BJ (cell line): ENCODE measurements around the gene LAPTM5. TPM values are rescaled to one million over a fixed set of nuclear protein-coding genes. Genes with fewer than 3 reads are reported as not detected.

Experiments
- CTCF ChIA-PET: fragments of 350-600 bp; formaldehyde crosslinking; extraction: SDS; loops from one replicate; lab custom pipeline; 2021; ENCODE audit warnings: antibody characterized with exemption, inconsistent platforms; lab: Yijun Ruan, JAX
- POLR2A ChIA-PET: fragments of 300-600 bp; sonication (Branson Sonifier 250); formaldehyde crosslinking; extraction: SDS; loops from one replicate; lab custom pipeline; 2021; ENCODE audit warnings: antibody characterized with exemption; lab: Charles Lee
- DNase-seq: peaks from one replicate; pipeline ENCODE4 v3.0.0-alpha.2; 2011; ENCODE audit warnings: low read depth
- H3K27me3 ChIP-seq: 2 replicates; pipeline ENCODE4 v1.6.0; 2011; ENCODE audit warnings: low read length; ENCODE audit not compliant: control insufficient read depth, insufficient read depth
- H3K36me3 ChIP-seq: 2 replicates; pipeline ENCODE4 v1.5.1; 2011; ENCODE audit warnings: low read length; ENCODE audit not compliant: control insufficient read depth, insufficient read depth
- H3K4me3 ChIP-seq: 2 replicates; pipeline ENCODE4 v1.5.1; 2011; ENCODE audit warnings: low read depth, mild to moderate bottlenecking, control low read depth, low read length
- CTCF ChIP-seq: IDR thresholded peaks from 2 replicates; pipeline ENCODE4 v1.5.1; 2011; ENCODE audit warnings: low read depth, mild to moderate bottlenecking, control low read depth, inconsistent platforms, low read length, moderate library complexity; ENCODE audit not compliant: insufficient read depth
- polyA plus RNA-seq: library from polyadenylated mRNA; depleted of rRNA; stranded (reverse); fragments of >200 nt; gene quantifications from 2 replicates; pipeline ENCODE4 v1.2.3, GENCODE V29; 2011

Gene LAPTM5
- polyA plus RNA-seq, 1 experiment: 2.1 TPM

GRCh38 chr1:30731806-30732276, 25.7 kb downstream of the LAPTM5 start:
- Histone ChIP-seq H3K36me3 (no peaks in the 10 kb centered on the region), H3K27me3 (peaks cover 4% of the 10 kb centered on the region), H3K4me3 (no peak overlapping the region)
- no peak for DNase-seq
- POLR2A ChIA-PET: no interaction called here
- CTCF ChIA-PET: interaction anchor here (1.6 kb wide), 1 partner anchor 13 kb away, joined by 9 read pairs; no protein-coding TSS in a partner anchor
- TF ChIP-seq CTCF: no peak

- ChIA-PET POLR2A (no interaction called here), CTCF (interaction anchor here (1.4 to 4.4 kb wide), 3 partner anchors 10 to 13 kb away, joined by 3 to 48 read pairs (median 5); no protein-coding TSS in a partner anchor)
- Histone ChIP-seq H3K27me3 (peaks cover 4% of the 10 kb centered on the region), H3K4me3 (no peak overlapping the region), H3K36me3 (no peaks in the 10 kb centered on the region)
- DNase-seq: no peak
- no peak for TF ChIP-seq CTCF
Observed at GRCh38 chr1:30731109-30731805, 26.3 kb downstream of the LAPTM5 start.

- H3K27me3 ChIP-seq: peaks cover 1% of the 10 kb centered on the region; the same call in 1 of the 2 replicates
- no peaks in the 10 kb centered on the region for H3K36me3 ChIP-seq
- no peak for TF ChIP-seq CTCF
- DNase-seq: no peak
- POLR2A ChIA-PET: interaction anchor here (0.6 kb wide), 1 partner anchor 12 kb away, joined by 3 read pairs; no protein-coding TSS in a partner anchor
- no peak overlapping the region for H3K4me3 ChIP-seq
- CTCF ChIA-PET: interaction anchor here (0.8 to 6.0 kb wide), 6 partner anchors 9 to 55 kb away, joined by 3 to 48 read pairs (median 8); no protein-coding TSS in a partner anchor
Observed at GRCh38 chr1:30730346-30731108, 27.0 kb downstream of the LAPTM5 start.

- peaks cover 1% of the 10 kb centered on the region; the same call in 1 of the 2 replicates for H3K27me3 ChIP-seq
- POLR2A ChIA-PET: interaction anchor here (0.6 kb wide), 1 partner anchor 11 kb away, joined by 3 read pairs; no protein-coding TSS in a partner anchor
- no peak overlapping the region for H3K4me3 ChIP-seq
- CTCF ChIA-PET: interaction anchor here (0.7 to 6.0 kb wide), 6 partner anchors 8 to 56 kb away, joined by 3 to 48 read pairs (median 8); no protein-coding TSS in a partner anchor
- H3K36me3 ChIP-seq: no peaks in the 10 kb centered on the region; the same call in 1 of the 2 replicates
- TF ChIP-seq CTCF: no peak
- no peak for DNase-seq
Observed at GRCh38 chr1:30729901-30730300, 27.7 kb downstream of the LAPTM5 start.
